ENCODE data around the gene RAB38.

GRCh38 chr11:88195908-88196307, 20.7 kb upstream of the RAB38 start:
- TF ChIP-seq FOXA1 (IDR thresholded peaks at IDR 0.05) (no peak), SP1 (IDR thresholded peaks at IDR 0.05) (no peak)
